GM03348 (cell line): ENCODE measurements around the gene GPR180.

Source experiments
- DNase-seq: peaks from one replicate; pipeline ENCODE4 v3.0.0; 2012; ENCODE audit warnings: low spot score

Gene GPR180

DNA sequence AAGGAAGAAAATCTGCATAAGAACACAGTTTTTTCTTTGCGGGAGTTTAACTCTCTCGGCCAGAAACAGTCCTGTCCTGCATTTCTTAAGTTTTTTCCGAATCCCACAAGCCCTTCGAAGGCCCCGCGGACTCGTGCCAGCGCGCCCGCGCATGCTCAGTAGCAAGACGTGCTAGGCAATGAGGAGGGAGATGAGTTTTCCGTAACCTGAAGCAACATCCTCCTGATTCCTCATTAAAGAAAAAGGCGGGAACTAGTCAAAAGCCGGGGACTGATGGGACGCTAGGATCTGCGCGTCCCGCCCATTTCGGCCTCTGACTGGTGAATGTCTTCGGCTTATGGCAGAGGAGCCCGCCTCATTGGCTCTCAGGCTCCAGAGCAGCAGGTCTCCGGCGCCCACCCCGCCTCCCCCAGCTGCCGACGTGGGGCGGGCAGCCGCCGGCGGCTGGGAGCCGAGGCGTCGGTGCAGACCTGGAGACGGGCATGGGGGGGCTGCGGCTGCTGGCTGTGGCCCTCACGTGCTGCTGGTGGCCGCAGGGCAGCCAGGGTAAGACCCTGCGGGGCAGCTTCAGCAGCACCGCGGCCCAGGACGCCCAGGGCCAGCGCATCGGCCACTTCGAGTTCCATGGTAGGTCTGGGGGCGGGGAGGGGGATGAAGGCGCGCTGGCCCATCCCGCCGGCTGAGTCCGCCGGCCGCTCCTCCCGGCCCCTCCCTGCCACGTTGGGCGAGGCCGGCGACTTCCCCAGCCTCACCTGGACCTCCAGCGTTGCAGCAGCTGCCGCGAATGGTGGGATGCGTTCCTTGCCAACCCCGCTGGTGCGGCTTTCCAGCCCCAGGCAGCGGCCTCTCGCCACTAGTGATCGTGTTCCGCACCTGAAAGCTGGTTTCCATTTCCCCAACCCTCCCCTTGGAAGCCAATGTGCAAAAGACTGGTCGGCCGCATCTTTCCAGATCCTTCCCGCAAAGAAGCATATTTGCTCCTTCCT lies at the start of gene GPR180:
TSS of gene GPR180 (plus strand) at position 412 of the 986 bp plus-strand sequence. CDS start at position 483, 71 bp downstream.
- peak; percentile 98 for DNase-seq

DNA sequence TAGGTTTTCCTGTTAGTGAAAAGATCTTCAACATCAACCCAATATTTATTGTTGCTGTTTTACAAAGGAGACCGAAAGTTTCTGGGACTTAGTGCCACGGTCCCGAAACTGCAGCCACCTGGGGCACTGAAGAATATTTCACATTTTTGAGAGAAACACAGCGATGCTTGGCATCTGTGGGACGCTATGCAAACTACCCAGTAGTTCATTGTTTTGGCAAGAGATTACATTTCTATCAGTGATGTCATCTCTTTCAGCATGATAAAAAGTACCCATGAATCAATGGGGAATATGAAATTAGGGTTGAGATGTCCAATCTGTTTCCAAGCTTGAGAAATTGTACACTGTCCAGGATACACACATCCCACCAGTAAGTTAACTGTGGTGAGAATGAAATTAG lies 49.6 kb upstream of the GPR180 start:
- DNase-seq: no peak

DNA sequence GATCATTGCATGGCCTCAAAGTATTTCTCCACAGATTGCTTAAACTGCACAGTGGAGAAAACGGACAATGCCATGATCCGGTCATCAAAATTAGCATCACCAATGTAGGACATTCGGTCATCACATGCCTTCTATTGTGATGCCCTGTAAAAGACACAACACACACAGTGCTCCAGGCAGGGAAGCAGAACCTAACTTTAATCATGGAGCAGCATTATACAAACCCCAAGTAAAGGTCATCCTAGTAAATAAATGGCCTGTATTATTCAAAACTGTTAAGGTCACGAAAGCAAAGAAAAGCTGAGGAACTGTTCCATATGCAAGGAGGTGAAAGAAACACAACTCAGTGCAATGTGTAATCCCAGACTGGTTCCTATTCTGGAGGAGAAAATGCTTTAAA lies 47.9 kb upstream of the GPR180 start:
- no peak for DNase-seq

DNA sequence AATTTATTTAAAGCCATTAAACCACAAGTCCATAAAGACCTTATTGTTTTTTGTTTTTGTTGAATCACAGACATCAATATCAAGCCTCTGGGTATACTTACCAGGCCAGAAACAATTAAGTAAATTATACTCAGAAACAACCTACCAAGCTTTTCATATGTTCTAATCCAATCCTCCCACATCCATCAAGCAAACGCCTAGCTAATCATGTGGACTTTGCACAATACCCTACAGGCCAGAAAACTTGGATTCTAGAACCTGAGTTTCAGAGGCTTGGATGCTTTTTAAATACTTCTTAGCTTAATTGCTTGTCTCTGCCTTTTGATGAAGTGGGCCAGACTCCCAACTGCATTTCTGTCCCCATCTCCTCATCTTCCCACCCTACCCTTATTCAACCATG lies 45.6 kb upstream of the GPR180 start:
- no peak for DNase-seq

DNA sequence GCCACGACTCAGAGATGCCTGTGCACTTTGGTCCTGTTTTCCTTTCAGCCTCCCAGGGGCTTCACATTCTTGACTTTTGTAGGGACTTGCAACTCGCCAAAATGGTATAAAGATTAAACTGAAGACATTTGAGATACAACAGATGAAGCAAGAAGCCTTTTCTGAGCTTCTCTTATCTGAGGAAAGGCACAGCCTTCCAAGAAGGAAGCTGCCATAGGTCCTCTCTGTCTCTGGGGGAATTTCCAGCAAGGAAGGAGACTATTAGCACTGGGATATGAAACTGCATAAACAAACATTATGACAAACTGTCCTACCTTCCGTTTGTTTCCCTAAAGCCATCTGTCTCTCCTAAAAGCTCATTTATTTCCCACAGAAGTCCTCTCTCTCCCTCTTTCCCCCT lies 45.0 kb upstream of the GPR180 start:
- DNase-seq: no peak

DNA sequence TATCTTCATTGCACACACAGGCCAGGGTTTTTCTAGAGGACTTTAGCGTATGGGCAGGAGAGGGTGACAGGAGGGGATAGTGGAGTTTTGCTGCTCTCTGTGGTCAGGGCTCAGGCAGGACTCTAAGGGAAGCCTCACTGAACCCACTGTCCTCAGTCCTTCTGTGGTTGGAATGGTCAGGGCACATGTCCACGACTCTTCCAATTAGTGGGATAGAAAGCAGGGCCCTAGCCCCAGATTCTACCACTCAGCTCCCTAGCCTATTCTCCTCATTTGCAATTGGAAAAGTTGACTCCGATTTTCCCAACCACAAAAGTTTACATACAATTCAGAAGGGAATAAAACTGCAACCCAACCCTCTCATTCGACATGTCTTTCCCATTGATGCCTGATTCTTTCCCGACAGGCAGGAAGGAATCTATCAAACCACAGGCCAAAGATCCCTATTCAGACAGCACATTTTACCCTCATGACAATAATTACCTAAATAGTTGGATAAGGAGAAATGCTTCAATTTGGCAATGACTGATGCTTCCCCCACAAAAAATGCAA lies 43.9 kb upstream of the GPR180 start:
- DNase-seq: no peak

DNA sequence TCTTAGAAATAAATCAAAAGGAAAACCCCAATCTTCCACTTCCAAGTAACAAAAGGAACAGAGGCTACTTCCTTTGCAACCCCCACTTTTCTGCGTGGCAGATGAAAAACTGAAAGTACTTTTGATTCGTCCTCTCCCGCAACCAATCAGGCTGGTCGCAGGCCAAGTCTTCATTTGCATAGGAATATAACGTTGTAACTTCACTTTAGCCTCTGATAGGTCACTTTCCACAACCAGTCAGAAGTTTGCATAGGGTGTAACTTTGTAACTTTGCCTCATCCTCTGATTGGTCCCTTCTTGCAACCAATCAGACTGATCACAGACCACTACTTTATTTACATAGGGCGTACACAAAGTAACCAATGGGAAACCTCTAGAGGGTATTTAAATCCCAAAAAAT lies 42.9 kb upstream of the GPR180 start:
- no peak for DNase-seq

DNA sequence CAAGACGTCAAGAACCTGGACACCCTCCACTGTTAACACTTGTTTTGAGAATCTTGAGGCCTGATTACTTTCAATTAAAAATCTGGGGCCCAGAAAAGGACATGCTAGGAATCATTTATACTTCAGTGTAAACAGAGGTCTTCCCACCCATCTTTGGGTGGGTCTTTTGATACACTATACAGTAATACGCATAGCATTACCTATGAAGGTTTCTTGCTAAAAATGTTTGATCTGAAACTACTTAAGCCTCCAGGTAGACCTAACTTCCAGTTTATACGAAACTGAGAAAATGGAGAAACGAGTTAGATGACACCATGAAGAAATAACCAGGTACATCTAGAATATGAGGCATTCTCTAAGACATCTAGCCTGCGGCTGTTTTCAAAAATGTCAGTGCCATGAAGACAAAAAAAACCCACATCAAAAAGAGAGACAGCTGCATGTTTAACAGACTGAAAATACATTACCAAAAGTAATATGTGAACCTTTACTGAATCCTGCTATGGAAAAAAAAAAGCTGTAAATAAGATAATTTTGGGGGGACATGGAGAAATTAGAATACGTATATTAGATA lies 42.3 kb upstream of the GPR180 start:
- DNase-seq: no peak

DNA sequence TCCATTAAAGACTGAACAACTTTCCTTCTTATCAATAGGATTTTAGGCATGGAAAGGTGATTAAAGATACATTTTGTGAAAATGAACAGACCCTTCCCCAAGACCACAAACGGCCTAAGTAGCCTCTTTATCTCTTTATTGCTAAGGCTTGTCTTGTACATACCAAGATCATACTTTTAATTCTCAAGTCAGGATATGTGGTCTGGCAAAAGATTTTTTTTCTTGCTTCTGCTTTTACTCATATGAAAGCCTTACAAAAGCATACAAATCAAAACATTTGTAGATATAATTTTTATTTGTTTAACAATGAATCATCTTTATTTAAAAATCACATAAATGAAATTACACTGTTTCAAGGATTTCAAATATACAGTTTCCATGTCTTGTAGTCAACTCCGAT lies 41.5 kb upstream of the GPR180 start:
- no peak for DNase-seq

DNA sequence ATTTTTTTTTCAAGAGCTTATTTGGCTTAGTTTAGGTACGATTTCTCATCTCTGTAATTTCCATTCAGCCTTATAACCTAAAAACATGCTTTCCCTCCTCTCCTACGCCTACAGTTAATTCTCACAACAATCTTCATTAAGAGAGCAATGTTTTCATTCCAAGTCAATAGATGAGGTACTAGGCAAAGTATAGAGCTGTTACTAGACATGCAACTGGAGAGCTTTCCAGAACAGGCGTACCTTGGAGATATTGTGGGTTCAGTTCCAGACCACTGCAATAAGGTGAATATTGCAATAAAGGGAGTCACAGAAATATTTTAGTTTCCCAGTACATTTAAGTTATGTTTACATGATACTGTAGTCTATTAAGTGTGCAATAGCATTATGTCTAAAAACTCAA lies 40.5 kb upstream of the GPR180 start:
- no peak for DNase-seq

DNA sequence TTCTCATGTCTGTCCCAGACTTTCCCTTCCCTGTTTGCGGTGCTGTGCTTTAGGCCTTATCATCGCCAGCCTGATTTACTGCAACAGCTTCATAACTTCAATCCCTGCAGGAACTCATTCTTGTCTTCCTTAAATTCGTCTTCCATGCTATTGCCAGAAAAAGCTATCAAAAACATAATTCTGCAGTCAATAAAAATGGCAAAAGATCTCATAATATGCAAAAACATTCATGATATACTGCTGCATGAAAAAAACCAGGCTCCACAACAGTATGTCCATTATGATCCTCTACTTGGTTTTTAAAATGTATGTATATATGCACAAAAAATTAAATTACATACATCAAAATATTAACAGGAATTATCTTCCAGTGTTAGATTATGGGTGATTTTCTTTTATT lies 34.1 kb upstream of the GPR180 start:
- DNase-seq: no peak

DNA sequence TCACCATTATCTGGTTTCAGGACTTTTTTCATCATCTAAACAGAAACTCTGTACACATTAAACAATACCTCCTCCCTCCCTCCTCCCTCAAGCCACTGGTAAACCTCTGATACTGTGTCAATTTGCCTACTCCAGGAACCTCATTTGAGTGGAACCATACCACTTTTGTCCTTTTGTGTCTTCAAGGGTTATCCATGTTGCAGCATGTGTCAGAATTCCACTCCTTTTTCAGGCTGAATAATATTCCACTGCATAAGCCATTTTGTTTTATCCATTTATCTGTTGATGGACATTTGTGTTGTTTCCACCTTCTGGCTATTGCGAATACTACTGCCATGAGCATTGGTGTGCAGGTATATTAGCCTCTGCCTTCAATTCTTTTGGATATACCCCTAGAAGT lies 33.2 kb upstream of the GPR180 start:
- DNase-seq: no peak

DNA sequence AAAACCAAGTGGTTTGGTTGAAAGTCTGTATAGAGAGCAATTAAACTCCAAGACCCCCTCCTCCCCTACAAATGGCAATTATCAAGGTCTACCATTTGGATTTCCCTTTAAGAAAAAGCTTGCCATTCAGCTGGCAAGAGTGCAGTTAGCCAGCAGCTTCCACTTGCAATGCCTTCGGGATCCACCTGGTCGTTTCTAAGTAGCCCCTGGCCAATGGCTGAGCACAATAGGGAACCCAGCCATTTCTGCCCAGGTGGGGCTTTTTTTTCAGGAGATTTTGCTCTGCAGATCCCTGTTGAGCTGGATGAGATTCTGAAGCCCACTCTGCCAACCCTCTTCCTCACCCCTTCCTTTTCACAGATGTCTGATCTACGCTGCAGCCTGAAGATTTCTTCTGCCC lies 32.0 kb upstream of the GPR180 start:
- no peak for DNase-seq

DNA sequence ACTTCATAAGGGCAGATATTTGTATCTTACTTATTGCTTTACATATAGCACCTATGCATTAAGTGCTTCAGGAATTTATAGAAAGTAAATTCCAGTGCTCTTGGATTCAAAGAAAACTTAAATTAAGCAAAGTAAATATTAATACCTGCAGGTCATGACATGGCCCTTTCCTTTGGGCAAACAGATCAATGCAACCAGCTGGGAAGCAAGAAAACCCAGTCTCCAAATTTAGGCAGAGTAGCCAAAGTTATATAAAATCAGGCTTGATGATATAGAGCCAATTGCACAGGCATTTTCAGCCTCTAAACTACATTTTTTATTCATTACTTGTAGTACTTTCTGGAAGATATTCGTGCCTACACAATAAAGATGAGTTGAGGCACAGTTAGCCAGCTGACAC lies 22.6 kb upstream of the GPR180 start:
- no peak for DNase-seq

DNA sequence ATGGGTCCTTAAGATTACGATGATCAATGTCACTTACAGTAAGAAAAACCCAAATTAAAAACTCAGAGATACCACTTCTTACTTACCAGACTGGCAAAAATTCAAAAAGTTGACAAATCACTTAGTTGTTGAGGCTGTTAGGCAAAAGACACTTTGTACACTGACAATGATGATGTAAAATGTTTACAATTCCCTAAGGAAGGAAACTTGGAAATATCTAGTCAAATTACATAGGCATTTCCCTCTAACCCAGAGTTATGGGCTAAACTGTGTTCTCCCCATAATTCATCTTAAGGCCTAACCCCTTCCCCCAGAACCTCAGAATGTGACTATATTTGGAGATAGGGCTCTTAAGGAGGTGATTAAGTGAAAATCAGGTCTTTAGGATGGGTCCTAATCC lies 17.7 kb upstream of the GPR180 start:
- no peak for DNase-seq

DNA sequence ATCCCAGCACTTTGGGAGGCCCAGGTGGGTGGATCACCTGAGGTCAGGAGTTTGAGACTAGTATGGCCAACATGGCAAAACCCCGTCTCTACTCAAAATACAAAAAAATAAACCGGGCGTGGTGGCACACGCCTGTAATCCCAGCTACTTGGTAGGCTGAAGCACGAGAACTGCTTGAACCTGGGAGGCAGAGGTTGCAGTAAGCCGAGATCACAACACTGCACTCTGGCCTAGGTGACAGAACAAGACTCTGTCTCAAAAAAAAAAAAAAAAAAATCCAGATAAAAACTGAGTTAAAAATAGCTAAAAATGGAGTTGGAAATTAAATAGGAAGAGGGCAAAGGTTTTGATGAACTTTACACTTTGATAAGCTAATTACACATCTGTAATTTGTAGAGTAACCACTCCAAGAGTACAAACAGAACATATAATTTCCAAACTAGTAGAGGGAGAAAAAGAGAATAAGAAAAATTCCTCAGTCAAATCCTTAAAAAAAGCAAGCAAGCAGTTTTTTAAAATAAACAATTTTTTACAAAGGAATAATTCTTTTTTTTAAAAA lies 16.0 kb upstream of the GPR180 start:
- no peak for DNase-seq

DNA sequence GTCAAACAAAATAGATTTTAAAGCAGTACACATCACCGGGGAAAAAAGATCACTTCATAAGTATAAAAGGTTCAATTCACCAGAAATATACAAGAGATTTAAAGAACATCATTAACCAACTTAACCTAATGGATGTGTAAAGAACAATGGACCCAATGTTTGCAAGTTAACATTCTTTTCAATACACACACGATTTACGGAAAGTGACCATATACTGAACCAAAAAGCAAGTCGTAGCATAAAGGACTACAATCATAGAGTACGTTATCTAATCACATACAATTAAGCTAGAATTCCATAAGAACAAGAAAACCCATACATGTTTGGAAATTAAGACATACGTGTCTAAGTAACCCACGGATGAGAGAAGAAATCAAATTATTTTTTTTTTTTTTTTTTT lies 15.3 kb upstream of the GPR180 start:
- DNase-seq: no peak

DNA sequence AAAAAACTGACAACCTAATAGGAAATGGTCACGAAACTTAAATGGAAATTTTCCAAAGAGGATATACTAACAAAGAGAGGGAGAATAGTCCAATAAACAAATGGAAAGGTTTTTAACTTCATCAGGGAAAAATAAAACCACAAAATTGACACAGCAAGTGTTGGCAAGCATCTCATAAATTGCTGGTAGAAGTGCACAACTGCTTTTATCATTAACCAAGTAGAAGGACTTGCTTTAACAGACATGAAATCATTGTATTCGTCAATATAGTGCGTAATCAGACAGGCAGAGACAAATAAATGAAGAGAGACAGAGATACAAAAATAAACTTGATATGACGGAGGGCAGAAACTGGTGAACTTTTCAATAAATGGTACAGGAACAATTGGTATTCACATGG lies 13.1 kb upstream of the GPR180 start:
- DNase-seq: no peak

DNA sequence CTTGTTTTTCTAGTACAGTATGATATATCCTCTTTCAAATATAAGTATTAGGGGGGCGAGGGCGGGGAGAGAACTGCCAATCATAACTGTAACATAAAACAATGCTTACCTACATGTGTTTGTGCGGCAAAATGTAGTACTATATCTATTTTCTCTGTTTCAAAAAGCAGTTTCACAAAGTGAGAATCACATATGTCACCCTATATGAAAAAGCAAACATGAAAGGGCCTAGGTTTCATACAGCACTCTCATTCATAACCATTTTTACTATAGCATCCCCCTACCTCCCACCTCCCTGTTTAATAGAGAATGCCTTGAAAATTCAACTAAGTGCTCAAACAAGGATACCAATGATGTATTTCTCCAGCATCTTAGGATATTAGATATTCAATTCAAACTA lies 10.9 kb upstream of the GPR180 start:
- no peak for DNase-seq

DNA sequence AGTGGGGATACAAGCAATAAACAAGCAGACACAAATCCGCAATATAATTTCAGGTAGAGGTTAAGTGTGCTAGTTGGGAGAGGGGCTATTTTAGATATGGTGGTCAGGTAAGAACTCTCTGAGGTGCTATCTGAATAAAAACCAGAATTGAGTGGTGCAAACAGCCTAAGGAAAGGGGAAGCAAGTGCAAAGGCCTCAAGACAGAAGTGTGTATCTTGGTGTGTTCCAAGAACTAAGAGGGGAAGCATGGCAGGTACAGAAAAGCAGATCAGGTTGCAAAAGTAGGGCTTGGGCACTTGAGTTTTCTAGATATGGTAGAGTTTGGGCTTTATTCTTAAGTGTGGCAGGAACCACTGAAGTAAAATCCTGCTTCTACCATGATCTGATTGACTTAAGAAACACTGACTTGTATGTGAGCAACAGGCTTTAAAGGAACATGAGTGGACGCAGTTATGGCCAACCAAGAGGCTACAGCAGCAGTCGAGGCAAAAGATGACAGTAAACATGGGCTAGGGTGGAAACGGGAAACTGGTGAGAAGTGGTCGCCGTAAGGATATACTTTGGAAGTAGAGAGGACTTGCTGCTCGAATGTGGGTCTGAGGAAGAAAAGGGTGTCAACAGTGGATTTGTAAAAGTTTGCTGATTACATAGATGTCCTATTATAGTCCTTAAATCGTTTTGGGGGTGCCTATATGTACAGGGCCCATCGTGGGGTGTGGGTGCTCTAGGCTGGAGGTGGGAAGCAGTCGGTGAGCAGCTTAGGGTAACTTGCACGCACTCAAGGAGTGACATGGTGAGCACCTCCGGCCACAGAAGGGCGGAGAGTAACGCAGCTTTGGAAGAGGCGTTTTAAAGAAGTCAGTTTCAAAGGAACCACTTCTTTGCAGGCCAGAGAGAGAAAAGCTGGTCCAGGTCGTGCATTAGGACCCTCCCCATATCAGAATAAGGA lies 6.4 kb upstream of the GPR180 start:
- DNase-seq: peak; percentile 48

DNA sequence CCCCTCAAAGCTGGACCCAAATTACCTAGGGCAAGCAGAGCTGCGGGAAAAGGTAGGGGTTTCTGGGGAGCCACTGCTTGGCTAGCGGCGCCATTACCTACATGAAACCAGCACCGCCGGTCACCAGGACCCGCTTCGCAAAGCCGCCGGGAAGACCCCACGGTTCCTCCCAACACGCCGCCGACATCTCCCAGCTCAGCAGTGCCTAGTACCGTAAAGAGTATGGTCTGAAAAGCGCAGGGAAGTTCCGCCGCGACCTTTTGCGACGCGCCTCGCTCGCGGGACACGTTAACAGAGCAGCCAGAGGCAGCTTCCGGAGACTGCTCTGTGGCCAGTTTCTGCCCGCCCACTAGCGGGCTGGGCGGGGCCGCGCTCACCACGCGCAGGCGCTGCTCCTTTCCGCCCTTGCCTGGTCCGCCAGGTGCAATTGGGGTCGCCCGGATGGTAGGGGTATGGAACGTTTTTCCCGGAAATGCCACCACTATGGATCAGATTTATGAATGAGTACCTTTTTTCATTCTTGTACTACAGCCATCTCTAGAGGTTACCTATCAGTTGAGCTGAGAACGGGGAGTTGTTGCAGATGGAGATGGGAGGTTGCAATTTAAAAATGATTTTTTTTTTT lies 5.6 kb upstream of the GPR180 start, which contains the start of gene TGDS:
TSS of gene TGDS (minus strand) at position 203 of the 625 bp plus-strand sequence. CDS start at position 187, 16 bp downstream.
- peak; percentile 95 for DNase-seq
